Fibroblast of mammary gland (primary cell): ENCODE results near the gene PBRM1.

Experiments
- DNase-seq: peaks from one replicate; pipeline ENCODE4 v3.0.0-alpha.2; 2010; ENCODE audit warnings: low read depth
- H3K4me3 ChIP-seq: 2 replicates; pipeline ENCODE4 v1.5.1; 2011; ENCODE audit warnings: low read depth, mild to moderate bottlenecking, low read length, moderate library complexity; ENCODE audit not compliant: control insufficient read depth
- CTCF ChIP-seq: conservative IDR thresholded peaks from 2 replicates; pipeline ENCODE4 v1.5.1; 2011; ENCODE audit warnings: low read depth, low read length, inconsistent platforms; ENCODE audit not compliant: control insufficient read depth, insufficient read depth

PBRM1 gene

DNA sequence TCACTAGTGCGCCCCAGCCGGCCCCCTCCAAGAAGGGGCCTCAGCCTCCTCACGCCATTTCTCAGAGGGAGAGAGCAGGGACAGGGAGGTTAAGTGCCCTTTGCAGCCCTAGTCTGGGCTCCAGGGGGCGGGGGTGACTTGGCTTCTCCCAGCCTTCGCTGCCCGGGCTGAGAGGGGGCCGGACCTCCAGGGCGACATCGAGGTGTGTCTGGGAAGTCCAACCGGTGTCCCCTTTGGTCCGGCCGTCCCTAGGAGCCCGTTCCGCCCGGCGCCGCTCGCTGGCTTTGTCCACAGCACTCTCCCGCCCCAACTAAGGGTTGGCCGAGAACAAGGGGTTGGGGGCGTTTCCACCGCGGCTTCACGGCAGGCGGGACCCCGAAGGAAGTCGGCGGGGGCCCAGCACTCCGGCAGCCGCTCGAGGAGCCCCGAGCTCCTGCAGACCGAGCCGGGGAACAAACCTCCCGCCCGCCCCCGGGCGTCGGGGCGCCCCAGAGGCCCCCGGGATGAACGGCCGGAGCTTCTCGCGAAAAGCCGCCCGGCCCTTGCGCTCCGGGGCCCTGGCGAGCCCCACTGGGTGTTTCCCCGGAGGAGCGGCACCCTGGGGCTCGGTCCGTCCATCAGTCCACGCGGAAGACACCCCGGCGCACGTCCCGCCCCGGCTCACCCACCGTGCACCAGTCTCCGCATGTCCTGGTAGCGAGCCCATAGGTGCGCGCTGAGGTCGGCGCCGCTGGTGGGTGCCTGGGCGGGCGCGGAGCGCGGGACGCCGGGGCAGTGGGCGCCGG is 152.7 kb downstream of the PBRM1 start:
- H3K4me3 ChIP-seq = peak overlapping the region; percentile 71
- DNase-seq = no peak
- TF ChIP-seq CTCF = no peak

DNA sequence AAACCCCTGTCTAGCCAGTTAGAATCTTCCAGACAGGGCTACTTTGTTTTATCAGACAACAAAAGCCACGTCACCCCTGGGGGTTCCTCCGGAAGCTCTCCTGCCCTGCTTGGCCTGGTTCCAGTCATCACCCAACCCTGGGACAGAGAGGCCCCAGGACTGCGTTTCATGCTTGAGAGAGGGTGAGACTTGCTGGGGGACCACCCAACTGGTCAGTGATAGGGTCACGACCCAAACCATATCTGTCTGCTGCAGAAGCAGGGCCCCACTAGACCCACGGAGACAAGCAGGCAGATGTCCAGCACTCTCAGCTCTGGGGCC is 153.2 kb downstream of the PBRM1 start:
- peak; percentile 40 for DNase-seq
- H3K4me3 ChIP-seq = peak overlapping the region; percentile 71
- TF ChIP-seq CTCF = no peak

- no peak for TF ChIP-seq CTCF
- no peak for DNase-seq
- H3K4me3 ChIP-seq = peak overlapping the region; percentile 71
Observed at GRCh38 chr3:52531860-52532516, 153.7 kb downstream of the PBRM1 start.

DNA sequence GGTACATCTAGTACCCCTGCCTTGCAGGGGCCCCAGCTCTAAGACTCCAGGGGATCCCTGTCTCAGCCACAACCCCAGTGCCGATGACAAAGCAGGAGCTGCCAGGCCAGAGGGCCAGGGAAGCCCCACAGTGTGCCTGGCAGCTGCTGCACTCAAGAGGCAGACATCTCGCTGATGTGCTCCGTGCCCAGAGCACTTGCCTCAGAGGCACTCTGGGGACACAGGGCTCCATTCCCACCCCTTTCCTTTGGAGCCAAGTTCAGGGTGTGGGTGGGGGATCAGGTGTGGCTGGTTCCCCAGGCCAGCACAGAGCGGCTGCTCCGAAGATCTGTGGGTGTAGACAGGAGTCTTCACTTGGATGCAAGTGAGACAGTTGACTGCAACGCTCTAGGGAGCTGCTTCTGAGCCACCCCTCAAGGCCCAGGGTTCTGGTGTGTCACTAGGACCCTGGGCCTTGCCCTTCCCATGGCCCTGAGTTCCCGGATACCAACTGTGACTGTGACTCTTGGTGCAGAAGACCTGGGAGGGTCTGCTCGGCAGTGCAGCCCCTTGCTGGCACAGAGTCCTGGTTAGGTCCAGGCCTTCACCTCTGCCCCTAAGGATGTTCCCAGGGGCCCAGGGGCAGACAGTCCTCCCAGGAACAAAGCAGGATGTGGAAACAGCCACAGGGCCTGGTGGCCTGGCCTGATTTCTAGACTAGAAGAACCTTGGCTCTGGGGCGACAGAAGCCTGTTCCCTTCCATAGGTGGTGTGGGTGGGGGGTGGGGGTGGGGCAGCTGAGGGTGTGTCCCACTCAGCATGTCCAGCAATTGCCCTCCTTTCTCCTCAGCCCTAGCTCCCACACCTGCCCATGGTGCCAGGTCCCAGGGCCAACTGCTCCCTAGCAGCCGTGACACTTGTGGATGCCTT is 154.5 kb downstream of the PBRM1 start:
- no peak for TF ChIP-seq CTCF
- no peak overlapping the region for H3K4me3 ChIP-seq

GRCh38 chr3:52529376-52530333 is 156.1 kb downstream of the PBRM1 start:
- DNase-seq = peak; percentile 70
- TF ChIP-seq CTCF = no peak
- H3K4me3 ChIP-seq = no peak overlapping the region

More for the DNA sequence above, 154.5 kb downstream of the PBRM1 start:
- no peak for DNase-seq
